ENCODE results near the gene SEC14L2. TPM values are rescaled to one million over a fixed set of nuclear protein-coding genes. Genes with fewer than 3 reads are reported as not detected.

The SEC14L2 gene
- total RNA-seq, 1 donor from 2014 or later, result 13.2 TPM

DNA sequence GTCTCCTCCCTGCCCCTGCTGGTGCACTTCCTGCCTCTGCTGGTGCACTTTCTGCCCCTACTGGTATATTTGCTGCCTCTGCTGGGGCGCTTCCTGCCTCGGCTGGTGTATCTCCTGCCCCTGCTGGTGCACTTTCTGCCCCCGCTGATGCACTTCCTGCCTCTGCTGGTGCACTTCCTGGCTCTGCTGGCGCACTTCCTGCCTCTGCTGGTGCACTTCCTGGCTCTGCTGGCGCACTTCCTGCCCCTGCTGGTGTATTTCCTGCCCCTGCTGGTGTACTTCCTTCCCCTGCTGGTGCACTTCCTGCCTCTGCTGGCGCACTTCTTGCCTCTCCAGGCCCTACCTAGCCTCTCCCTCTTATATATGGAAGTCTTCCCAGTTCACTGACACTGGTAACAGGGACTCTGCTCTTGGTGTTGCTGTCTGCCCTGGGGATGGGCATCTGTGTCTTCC lies 38.9 kb downstream of the SEC14L2 start:
- H3K36me3 Mint-ChIP-seq (ENCODE audit: insufficient read depth), result no peaks in the 10 kb centered on the region
- no peaks in the 10 kb centered on the region for H3K9me3 Mint-ChIP-seq (ENCODE audit: low read depth)
- no peak for TF ChIP-seq CTCF (IDR thresholded peaks at IDR 0.05; ENCODE audit: unreplicated experiment)
- no peak overlapping the region for H3K4me3 Mint-ChIP-seq (ENCODE audit: low read depth)
- DNase-seq (ENCODE audit: low spot score, unreplicated experiment), result no peak
- H3K4me1 Mint-ChIP-seq (ENCODE audit: low read depth), result peaks cover 17% of the 10 kb centered on the region
- H3K27me3 Mint-ChIP-seq, result peaks cover 2% of the 10 kb centered on the region
- H3K27ac Mint-ChIP-seq, result no peak overlapping the region

GRCh38 chr22:30436196-30436595 lies 39.4 kb downstream of the SEC14L2 start:
- TF ChIP-seq CTCF (IDR thresholded peaks at IDR 0.05; ENCODE audit: unreplicated experiment), result no peak

DNA sequence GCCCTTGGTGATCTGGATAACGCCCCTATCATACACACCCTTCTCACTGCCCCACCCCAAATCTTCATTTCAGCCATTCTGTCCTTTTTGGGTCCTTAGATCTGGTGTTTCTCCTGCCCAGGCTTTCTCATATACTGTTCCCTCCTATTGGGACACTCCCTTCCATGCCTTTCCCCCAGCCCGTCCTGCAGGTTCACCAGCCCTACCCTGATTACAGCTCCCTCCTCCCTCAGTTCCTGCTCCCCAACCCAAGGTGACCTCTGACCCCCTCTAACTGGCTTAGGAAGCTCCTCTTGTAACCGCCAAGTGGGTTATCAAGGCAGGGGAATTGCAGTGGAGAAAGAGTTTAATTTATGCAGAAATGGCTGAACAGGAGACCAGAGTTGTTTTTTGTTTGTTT lies 41.7 kb downstream of the SEC14L2 start:
- no peak for TF ChIP-seq CTCF (IDR thresholded peaks at IDR 0.05; ENCODE audit: unreplicated experiment)
- no peaks in the 10 kb centered on the region for H3K9me3 Mint-ChIP-seq (ENCODE audit: low read depth)
- H3K4me1 Mint-ChIP-seq (ENCODE audit: low read depth), result peaks cover 24% of the 10 kb centered on the region
- DNase-seq (ENCODE audit: low spot score, unreplicated experiment), result no peak
- H3K4me3 Mint-ChIP-seq (ENCODE audit: low read depth), result no peak overlapping the region
- H3K27me3 Mint-ChIP-seq, result peaks cover 6% of the 10 kb centered on the region
- H3K36me3 Mint-ChIP-seq (ENCODE audit: insufficient read depth), result no peaks in the 10 kb centered on the region
- no peak overlapping the region for H3K27ac Mint-ChIP-seq

More at GRCh38 chr22:30436196-30436595, 39.4 kb downstream of the SEC14L2 start:
- Mint-ChIP-seq H3K4me1 (ENCODE audit: low read depth) (peaks cover 21% of the 10 kb centered on the region), H3K9me3 (ENCODE audit: low read depth) (no peaks in the 10 kb centered on the region), H3K27me3 (peaks cover 4% of the 10 kb centered on the region), H3K4me3 (ENCODE audit: low read depth) (no peak overlapping the region), H3K27ac (no peak overlapping the region), H3K36me3 (ENCODE audit: insufficient read depth) (no peaks in the 10 kb centered on the region)
- no peak for DNase-seq (ENCODE audit: low spot score, unreplicated experiment)

DNA sequence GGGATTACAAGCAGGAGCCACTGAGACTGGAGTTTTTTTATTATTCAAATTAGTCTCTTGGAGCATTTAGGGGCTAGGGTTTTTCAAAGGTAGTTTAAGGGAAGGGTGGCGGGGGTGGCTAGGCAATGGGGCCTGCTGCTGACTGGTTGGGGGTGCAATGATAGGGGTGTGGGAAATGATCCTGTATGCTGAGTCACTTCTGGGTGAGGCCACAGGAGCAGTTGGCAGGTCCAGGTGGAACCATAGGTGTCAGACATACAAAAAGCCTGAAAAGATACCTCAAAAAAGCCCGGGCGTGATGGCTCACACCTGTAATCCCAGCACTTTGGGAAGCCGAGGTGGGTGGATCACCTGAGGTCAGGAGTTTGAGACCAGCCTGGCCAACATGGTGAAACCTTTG lies 42.4 kb downstream of the SEC14L2 start:
- TF ChIP-seq CTCF (IDR thresholded peaks at IDR 0.05; ENCODE audit: unreplicated experiment), result no peak
- H3K36me3 Mint-ChIP-seq (ENCODE audit: insufficient read depth), result no peaks in the 10 kb centered on the region
- H3K9me3 Mint-ChIP-seq (ENCODE audit: low read depth), result no peaks in the 10 kb centered on the region
- peaks cover 6% of the 10 kb centered on the region for H3K27me3 Mint-ChIP-seq
- no peak overlapping the region for H3K27ac Mint-ChIP-seq
- H3K4me1 Mint-ChIP-seq (ENCODE audit: low read depth), result peaks cover 24% of the 10 kb centered on the region
- no peak overlapping the region for H3K4me3 Mint-ChIP-seq (ENCODE audit: low read depth)
- no peak for DNase-seq (ENCODE audit: low spot score, unreplicated experiment)

DNA sequence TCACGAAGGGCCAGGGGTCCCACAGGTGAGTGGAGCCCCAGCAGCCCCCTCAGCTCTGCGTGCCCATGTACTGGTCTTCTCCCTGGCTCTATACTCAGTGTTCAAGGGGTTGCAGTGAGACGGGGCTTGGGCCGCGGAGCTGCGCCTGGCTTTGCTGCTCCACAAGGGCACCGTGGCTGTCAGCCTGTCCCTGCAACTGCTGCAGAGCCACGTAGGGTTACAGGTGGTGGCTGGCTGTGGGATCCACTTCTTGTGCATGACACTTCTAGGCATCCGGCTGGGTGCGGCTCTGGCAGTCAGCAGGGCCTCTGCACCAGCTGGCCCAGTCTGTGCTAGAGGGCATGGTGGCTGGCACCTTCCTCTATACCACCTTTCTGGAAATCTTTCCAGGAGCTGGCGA lies 43.0 kb downstream of the SEC14L2 start:
- H3K27ac Mint-ChIP-seq, result no peak overlapping the region
- TF ChIP-seq CTCF (IDR thresholded peaks at IDR 0.05; ENCODE audit: unreplicated experiment), result no peak
- H3K27me3 Mint-ChIP-seq, result peaks cover 6% of the 10 kb centered on the region
- no peaks in the 10 kb centered on the region for H3K36me3 Mint-ChIP-seq (ENCODE audit: insufficient read depth)
- H3K4me1 Mint-ChIP-seq (ENCODE audit: low read depth), result peaks cover 24% of the 10 kb centered on the region
- DNase-seq (ENCODE audit: low spot score, unreplicated experiment), result no peak
- no peaks in the 10 kb centered on the region for H3K9me3 Mint-ChIP-seq (ENCODE audit: low read depth)
- H3K4me3 Mint-ChIP-seq (ENCODE audit: low read depth), result no peak overlapping the region

All from progenitor cell of endocrine pancreas (in vitro differentiated cells).